Small intestine (tissue), 7 donors: ENCODE results near the gene AMER2. TPM values are rescaled to one million over a fixed set of nuclear protein-coding genes. Genes with fewer than 3 reads are reported as not detected.

Experiments used
- DNase-seq, 2 donors: peaks; one replicate each; pipeline versions ENCODE4 v3.0.0 to v3.0.0-alpha.2; 2013
- FAIRE-seq: peaks from 2 replicates; lab custom pipeline; 2012; peaks lifted over from hg19 to GRCh38; lab: Jason Lieb, UNC
- H3K27ac ChIP-seq, 3 donors: one replicate each; pipeline ENCODE4 v1.5.1; 2013; ENCODE audit warnings: low read length in 2 of 3, mild to moderate bottlenecking in 2 of 3, control low read depth in 1 of 3, inconsistent platforms in 1 of 3, low read depth in 1 of 3, moderate library complexity in 1 of 3
- H3K27me3 ChIP-seq, 3 donors: one replicate each; pipeline ENCODE4 v1.6.1; 2013; ENCODE audit warnings: low read length in 3 of 3, inconsistent platforms in 1 of 3; ENCODE audit not compliant: control insufficient read depth in 3 of 3, insufficient read depth in 3 of 3
- H3K36me3 ChIP-seq, 3 donors: one replicate each; pipeline ENCODE4 v1.6.1; 2013; ENCODE audit warnings: low read length in 3 of 3, inconsistent platforms in 1 of 3, low read depth in 1 of 3, mild to moderate bottlenecking in 1 of 3, moderate library complexity in 1 of 3; ENCODE audit not compliant: control insufficient read depth in 3 of 3, insufficient read depth in 2 of 3
- H3K4me1 ChIP-seq, 3 donors: one replicate each; pipeline ENCODE4 v1.6.1; 2013; ENCODE audit warnings: low read length in 2 of 3, inconsistent platforms in 1 of 3, low read depth in 1 of 3, mild to moderate bottlenecking in 1 of 3, moderate library complexity in 1 of 3; ENCODE audit not compliant: control insufficient read depth in 3 of 3, insufficient read depth in 2 of 3
- H3K4me3 ChIP-seq, 3 donors: one replicate each; pipeline ENCODE4 v1.5.1; 2013; ENCODE audit warnings: low read length in 3 of 3, control low read depth in 1 of 3, inconsistent platforms in 1 of 3, low read depth in 1 of 3, mild to moderate bottlenecking in 1 of 3, moderate library complexity in 1 of 3
- H3K9me3 ChIP-seq, 2 donors: one replicate each; pipeline ENCODE4 v1.6.1; 2013; ENCODE audit warnings: low read depth in 1 of 2, low read length in 1 of 2; ENCODE audit not compliant: control insufficient read depth in 2 of 2, insufficient read depth in 1 of 2
- WGBS, 3 donors: extraction: QIAGEN DNeasy Blood & Tissue Kit; methylation state at CpG; one replicate each; pipeline ENCODE4 v1.1.7; 2013; 5-methylcytosine and 5-hydroxymethylcytosine counted together
- polyA plus RNA-seq, 4 donors: library from polyadenylated mRNA; stranded (reverse) in 3 of 4; unstranded in 1 of 4; fragments of 200-250 nt in 3 of 4; fragments of 120-200 nt in 1 of 4; gene quantifications; one replicate each; pipeline versions ENCODE4 v1.2.1 to v1.2.3, GENCODE V29; 2013
- donor health status: healthy with polysubstance abuse.
- donor health status: control.
- donor health status: control.
- donor health status: Bipolar disorder and iron deficiency.
- donor health status: healthy.

Gene AMER2
- polyA plus RNA-seq, 4 donors: 0.03 to 0.15 TPM; not detected in 2

DNA sequence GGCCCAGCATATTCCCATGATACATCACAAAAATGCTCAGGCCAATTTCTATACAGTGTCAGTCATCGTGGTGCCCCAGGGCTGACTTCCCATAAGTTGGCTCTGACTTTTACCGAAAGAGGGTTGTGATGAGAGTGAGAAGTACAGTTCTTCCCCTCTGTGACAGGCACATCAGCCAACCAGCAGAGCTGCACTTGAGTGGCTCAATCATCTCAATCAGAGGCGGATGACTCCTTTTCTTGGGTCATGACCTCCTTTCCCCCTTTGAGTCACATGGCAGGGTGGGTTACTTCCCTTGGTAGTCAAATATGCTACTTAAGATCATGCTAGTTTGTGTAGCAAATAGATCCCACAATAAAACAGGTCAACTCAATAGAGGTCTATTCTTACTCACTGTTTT is 6.9 kb upstream of the AMER2 start:
- FAIRE-seq (no peak), DNase-seq (no peak)
- 78 to 80% (median 78%) methylated on average over 3 of the region's 3 CpGs for WGBS, 3 donors
- Histone ChIP-seq H3K4me3 (no peak overlapping the region), H3K27me3 (peaks cover 0 to 15% (median 4%) of the 10 kb centered on the region in 3 donors), H3K9me3 (no peaks in the 10 kb centered on the region), H3K27ac (no peak overlapping the region), H3K4me1 (no peaks in the 10 kb centered on the region), H3K36me3 (no peaks in the 10 kb centered on the region)

DNA sequence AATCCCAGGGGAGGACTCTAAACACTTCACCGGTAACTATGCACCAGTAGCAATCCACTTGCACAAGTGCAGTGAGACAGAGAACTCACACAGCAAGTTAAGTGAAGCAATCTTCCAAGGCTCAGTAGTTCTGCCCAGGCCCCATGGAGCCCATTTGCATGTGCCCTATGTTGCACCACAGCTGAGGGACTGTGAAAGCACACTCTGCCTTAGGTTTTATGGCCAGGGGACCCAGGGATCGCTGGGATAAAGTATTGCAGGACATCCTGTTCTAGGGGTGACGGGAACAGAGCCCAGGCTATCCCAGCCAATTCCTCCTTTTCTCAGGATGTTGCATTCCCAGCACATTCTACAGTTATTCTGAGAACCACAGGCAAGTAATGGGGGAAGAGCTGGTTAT is 6.0 kb upstream of the AMER2 start:
- Histone ChIP-seq H3K4me1 (no peaks in the 10 kb centered on the region), H3K27ac (no peak overlapping the region), H3K36me3 (no peaks in the 10 kb centered on the region), H3K4me3 (no peak overlapping the region), H3K27me3 (peaks cover 0 to 18% (median 12%) of the 10 kb centered on the region in 3 donors), H3K9me3 (no peaks in the 10 kb centered on the region)
- DNase-seq (no peak), FAIRE-seq (no peak)
- 79 to 82% (median 80%) methylated on average over 3 of the region's 3 CpGs for WGBS, 3 donors

DNA sequence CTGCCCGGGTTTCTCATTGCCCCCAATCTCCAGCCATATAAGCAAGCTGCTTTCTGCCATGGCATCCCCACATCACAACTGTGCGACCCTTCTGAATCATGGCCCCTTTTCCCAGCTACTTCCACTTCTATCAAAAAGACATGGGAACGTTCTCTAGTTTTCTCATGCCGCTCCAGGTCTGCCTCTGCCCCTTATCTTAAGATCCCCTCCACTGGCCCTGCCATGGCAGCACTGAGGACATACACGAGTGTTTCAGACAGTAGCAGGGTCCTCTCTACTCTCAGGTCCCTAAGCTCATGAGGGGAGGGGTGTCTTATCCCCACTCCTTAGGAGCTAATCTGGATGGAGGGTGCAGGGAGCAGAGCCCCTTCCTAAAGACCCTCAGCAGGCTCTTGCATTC is 5.5 kb upstream of the AMER2 start:
- H3K4me3 ChIP-seq: no peak overlapping the region
- no peaks in the 10 kb centered on the region for H3K36me3 ChIP-seq
- no peak for DNase-seq
- H3K27ac ChIP-seq: no peak overlapping the region
- no peaks in the 10 kb centered on the region for H3K9me3 ChIP-seq
- H3K4me1 ChIP-seq: no peaks in the 10 kb centered on the region
- no peak for FAIRE-seq
- WGBS, 3 donors: 76 to 85% (median 81%) methylated on average over 5 of the region's 5 CpGs
- peaks cover 0 to 18% (median 16%) of the 10 kb centered on the region in 3 donors for H3K27me3 ChIP-seq

DNA sequence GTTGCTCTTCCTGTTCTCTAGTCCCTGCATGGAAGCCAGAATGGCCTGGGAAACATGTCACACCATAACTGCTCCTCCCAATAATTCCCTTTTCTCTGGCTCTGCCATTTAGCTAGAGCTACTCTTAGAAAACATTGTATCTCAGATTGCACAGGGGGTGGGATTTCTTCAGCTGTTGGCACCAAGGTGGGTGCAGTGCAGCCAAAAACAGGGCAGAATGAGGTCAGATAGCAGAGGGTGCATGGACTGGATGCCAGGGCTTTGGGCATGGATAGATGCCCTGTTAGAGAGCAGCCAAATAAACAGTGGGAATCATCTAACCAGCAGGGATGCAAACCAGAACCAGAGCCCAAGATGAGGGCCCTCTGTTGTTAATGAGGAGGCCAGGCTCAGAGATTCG is 4.9 kb upstream of the AMER2 start:
- no peak for DNase-seq
- FAIRE-seq: no peak
- Histone ChIP-seq H3K4me3 (no peak overlapping the region), H3K27me3 (peaks cover 4 to 22% (median 21%) of the 10 kb centered on the region in 3 donors), H3K36me3 (no peaks in the 10 kb centered on the region), H3K9me3 (no peaks in the 10 kb centered on the region), H3K27ac (no peak overlapping the region), H3K4me1 (no peaks in the 10 kb centered on the region)
- 0 to 29% (median 7%) methylated on average over 1 of the region's 1 CpG for WGBS, 3 donors

DNA sequence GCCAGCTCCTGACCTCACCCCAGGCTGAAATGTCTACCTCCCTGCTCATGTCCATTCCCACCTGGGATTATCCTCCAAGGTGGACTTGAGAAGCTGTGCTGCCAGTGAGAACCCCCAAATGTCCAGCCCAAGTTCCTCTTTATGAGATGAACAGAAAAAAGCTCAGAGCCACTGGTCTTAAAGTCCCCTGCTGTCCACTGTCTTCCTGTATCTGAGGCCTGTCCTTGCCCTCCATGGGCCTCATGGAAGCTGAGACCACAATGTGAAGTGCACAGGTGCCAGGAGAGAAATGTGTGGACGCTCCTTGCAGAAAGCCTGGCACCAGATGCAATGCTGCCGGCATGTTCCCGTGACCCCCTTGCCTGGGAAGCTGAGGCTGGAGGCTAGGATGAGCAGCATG is 3.3 kb upstream of the AMER2 start:
- FAIRE-seq (no peak), DNase-seq (no peak)
- Histone ChIP-seq H3K9me3 (no peaks in the 10 kb centered on the region), H3K4me1 (no peaks in the 10 kb centered on the region), H3K4me3 (no peak overlapping the region), H3K36me3 (no peaks in the 10 kb centered on the region), H3K27me3 (peaks cover 7 to 32% (median 31%) of the 10 kb centered on the region in 3 donors), H3K27ac (no peak overlapping the region)
- 81 to 90% (median 83%) methylated on average over 3 of the region's 3 CpGs for WGBS, 3 donors

DNA sequence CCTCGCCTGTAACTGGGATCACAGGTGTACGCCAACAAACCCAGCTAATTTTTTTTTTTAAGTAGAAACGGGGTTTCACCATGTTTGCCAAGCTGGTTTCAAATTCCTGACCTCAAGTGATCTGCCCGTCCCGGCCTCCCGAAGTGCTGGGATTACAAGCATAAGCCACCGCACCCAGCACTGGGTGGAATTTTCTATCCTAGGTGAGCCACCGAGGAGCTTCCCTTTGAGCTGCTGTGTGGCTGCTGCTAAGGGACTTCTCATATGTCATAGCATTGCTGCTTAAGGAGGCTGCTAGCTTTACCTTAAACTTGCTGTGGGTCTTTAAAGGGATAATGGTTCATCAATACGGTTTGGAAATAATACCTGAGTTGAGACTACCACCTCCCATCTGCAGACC is 2.9 kb upstream of the AMER2 start:
- H3K27ac ChIP-seq: no peak overlapping the region
- H3K9me3 ChIP-seq: no peaks in the 10 kb centered on the region
- peaks cover 7 to 37% (median 27%) of the 10 kb centered on the region in 3 donors for H3K27me3 ChIP-seq
- no peaks in the 10 kb centered on the region for H3K4me1 ChIP-seq
- H3K4me3 ChIP-seq: no peak overlapping the region
- no peak for DNase-seq
- FAIRE-seq: no peak
- WGBS, 3 donors: 66 to 83% (median 74%) methylated on average over 9 of the region's 9 CpGs
- no peaks in the 10 kb centered on the region for H3K36me3 ChIP-seq

DNA sequence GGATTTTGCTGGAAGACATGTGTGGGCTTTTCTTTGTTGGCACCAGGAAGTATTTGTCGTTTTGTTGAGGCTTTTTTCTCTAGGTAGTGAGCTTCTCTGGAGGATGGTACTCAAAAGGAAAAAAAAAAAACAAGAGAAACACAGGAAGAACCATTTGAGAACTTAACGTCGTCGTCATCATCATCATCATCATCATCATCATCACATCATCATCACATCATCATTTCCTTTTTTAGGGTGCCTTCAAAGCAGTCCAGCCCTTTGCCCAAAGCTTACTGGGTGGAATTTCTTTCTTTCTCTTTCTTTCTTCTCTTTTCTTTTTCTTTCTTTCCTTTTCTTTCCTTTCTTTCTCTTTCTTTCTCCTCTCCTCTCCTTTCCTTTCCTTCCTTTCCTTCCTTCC is 2.2 kb upstream of the AMER2 start:
- Histone ChIP-seq H3K9me3 (no peaks in the 10 kb centered on the region), H3K27ac (no peak overlapping the region), H3K4me3 (no peak overlapping the region), H3K27me3 (peaks cover 7 to 44% (median 28%) of the 10 kb centered on the region in 3 donors), H3K4me1 (no peaks in the 10 kb centered on the region), H3K36me3 (no peaks in the 10 kb centered on the region)
- DNase-seq: no peak
- FAIRE-seq: no peak
- WGBS, 3 donors: 69 to 75% (median 72%) methylated on average over 4 of the region's 4 CpGs

DNA sequence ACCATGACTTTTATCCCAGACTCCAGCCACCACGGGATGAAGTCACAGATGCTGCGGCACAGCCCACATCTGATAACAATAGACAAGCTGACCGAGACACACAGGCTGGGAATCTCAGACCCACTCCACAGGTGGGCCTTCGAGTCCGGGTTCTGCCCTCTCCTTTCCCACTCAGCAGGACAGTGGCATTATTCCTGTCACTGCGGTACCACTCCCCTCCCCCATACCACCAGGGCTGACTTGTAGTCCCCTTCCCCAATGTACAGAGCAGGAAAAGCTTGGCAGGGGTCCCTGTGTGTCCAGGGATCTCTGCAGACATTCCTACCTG is 179 bp upstream of the AMER2 start:
- Histone ChIP-seq H3K4me3 (no peak overlapping the region), H3K36me3 (no peaks in the 10 kb centered on the region), H3K9me3 (no peaks in the 10 kb centered on the region), H3K27ac (no peak overlapping the region), H3K27me3 (peaks cover 7 to 50% (median 25%) of the 10 kb centered on the region in 3 donors), H3K4me1 (no peaks in the 10 kb centered on the region)
- DNase-seq (no peak), FAIRE-seq (no peak)
- 27 to 50% (median 39%) methylated on average over 6 of the region's 6 CpGs for WGBS, 3 donors

DNA sequence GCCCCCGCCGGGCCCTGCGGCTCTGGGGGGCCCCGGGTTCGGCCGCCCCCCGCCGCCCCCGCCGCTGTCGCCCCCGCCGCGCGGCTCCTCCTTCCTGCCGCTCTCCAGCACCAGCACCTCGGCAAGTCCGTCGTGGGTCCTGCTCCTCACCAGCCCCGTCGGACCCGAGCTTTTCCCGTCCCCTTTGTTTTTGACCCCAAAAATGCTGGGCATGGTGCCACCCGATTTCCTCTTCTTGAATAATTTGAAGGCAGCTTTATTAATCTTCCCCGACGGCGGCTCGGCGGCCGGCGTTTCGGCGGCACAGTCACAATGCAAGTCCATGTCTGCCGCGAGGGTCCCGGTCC is 945 bp downstream of the AMER2 start:
- no peak for FAIRE-seq
- WGBS, 3 donors: 1 to 8% (median 5%) methylated on average over 31 to 36 of the region's 36 CpGs
- H3K27ac ChIP-seq: no peak overlapping the region
- peak overlapping the region in 1 of 3 donors; percentile 29 for H3K4me3 ChIP-seq
- H3K27me3 ChIP-seq: peaks cover 7 to 46% (median 24%) of the 10 kb centered on the region in 3 donors
- no peaks in the 10 kb centered on the region for H3K9me3 ChIP-seq
- no peaks in the 10 kb centered on the region for H3K36me3 ChIP-seq
- DNase-seq: no peak
- H3K4me1 ChIP-seq: no peaks in the 10 kb centered on the region
